NCI-H128 (cell line): ENCODE results near the gene RMP24.

ENCODE experiments used
- DNase-seq: peaks from one replicate; lab custom pipeline; 2025; ENCODE audit not compliant: unreplicated experiment; lab: John Stamatoyannopoulos, UW

Gene RMP24

GRCh38 chr18:35972197-35973000, at the start of gene RMP24:
Gene RMP24 (plus strand): TSS chr18:35972679.
- DNase-seq: peak; percentile 97

- no peak for DNase-seq
These were observed 48.4 kb upstream of the RMP24 start for GRCh38 chr18:35923939-35924684.

- no peak for DNase-seq
These were observed 45.6 kb upstream of the RMP24 start for GRCh38 chr18:35926884-35927283.

- no peak for DNase-seq
These were observed 45.0 kb upstream of the RMP24 start for GRCh38 chr18:35927430-35927829.

GRCh38 chr18:35933982-35934381, 38.5 kb upstream of the RMP24 start:
- no peak for DNase-seq

GRCh38 chr18:35934891-35935290, 37.6 kb upstream of the RMP24 start:
- DNase-seq: no peak

- DNase-seq: no peak
These were observed 36.7 kb upstream of the RMP24 start for GRCh38 chr18:35935805-35936204.

GRCh38 chr18:35936951-35937350, 35.5 kb upstream of the RMP24 start:
- DNase-seq: no peak

- no peak for DNase-seq
These were observed 34.3 kb upstream of the RMP24 start for GRCh38 chr18:35938158-35938557.

GRCh38 chr18:35938562-35938961, 33.9 kb upstream of the RMP24 start:
- DNase-seq: no peak

- no peak for DNase-seq
These were observed 33.3 kb upstream of the RMP24 start for GRCh38 chr18:35939138-35939537.

- DNase-seq: no peak
These were observed 31.2 kb upstream of the RMP24 start for GRCh38 chr18:35941299-35941698.

- no peak for DNase-seq
These were observed 30.3 kb upstream of the RMP24 start for GRCh38 chr18:35942133-35942532.

- DNase-seq: no peak
These were observed 29.8 kb upstream of the RMP24 start for GRCh38 chr18:35942661-35943060.

GRCh38 chr18:35948080-35948479, 24.4 kb upstream of the RMP24 start:
- DNase-seq: no peak

- DNase-seq: no peak
These were observed 23.4 kb upstream of the RMP24 start for GRCh38 chr18:35949090-35949489.

GRCh38 chr18:35949903-35950627, 22.4 kb upstream of the RMP24 start:
- DNase-seq: peak; percentile 75

GRCh38 chr18:35950628-35950982, 21.9 kb upstream of the RMP24 start:
- no peak for DNase-seq

GRCh38 chr18:35953688-35954087, 18.8 kb upstream of the RMP24 start:
- no peak for DNase-seq

- no peak for DNase-seq
These were observed 16.3 kb upstream of the RMP24 start for GRCh38 chr18:35956226-35956625.

- DNase-seq: no peak
These were observed 10.2 kb upstream of the RMP24 start for GRCh38 chr18:35962320-35962719.

GRCh38 chr18:35964319-35964718, 8.2 kb upstream of the RMP24 start:
- no peak for DNase-seq
